SK-N-SH treated with all-trans-retinoic acid at 6 μM for 48 hours (cell line): ENCODE measurements around the gene NSL1.

Source experiments
- CSRNP3 ChIP-seq: fragments of 250-450 bp; sonication (Bioruptor Pico); IDR thresholded peaks from 2 replicates; pipeline ENCODE4 v1.5.1; 2021; ENCODE audit warnings: mild to moderate bottlenecking, moderate library complexity
- OSR1 ChIP-seq: fragments of 250-450 bp; sonication (Bioruptor Pico); IDR thresholded peaks from 2 replicates; pipeline ENCODE4 v1.8.0; 2022; ENCODE audit warnings: moderate library complexity, mild to moderate bottlenecking, inconsistent platforms
- PATZ1 ChIP-seq: fragments of 250-450 bp; sonication (Bioruptor Pico); IDR thresholded peaks from 2 replicates; pipeline ENCODE4 v1.8.0; 2020; ENCODE audit warnings: mild to moderate bottlenecking, moderate library complexity, borderline replicate concordance
- POU6F1 ChIP-seq: fragments of 250-450 bp; sonication (Bioruptor Pico); IDR thresholded peaks from 2 replicates; pipeline ENCODE4 v1.8.0; 2021; ENCODE audit warnings: low read depth, mild to moderate bottlenecking, moderate library complexity, borderline replicate concordance
- SNAI2 ChIP-seq: fragments of 250-450 bp; sonication (Bioruptor Pico); IDR thresholded peaks from 2 replicates; pipeline ENCODE4 v1.5.0; 2020; ENCODE audit warnings: mild to moderate bottlenecking, moderate library complexity
- TOX ChIP-seq: fragments of 250-450 bp; sonication (Bioruptor Pico); IDR thresholded peaks from 2 replicates; pipeline ENCODE4 v1.8.0; 2021; ENCODE audit warnings: mild to moderate bottlenecking, moderate library complexity, borderline replicate concordance
- ZFP30 ChIP-seq: fragments of 450-650 bp; formaldehyde crosslinking; IDR thresholded peaks from 2 replicates; pipeline ENCODE4 v1.5.0; 2022; ENCODE audit warnings: mild to moderate bottlenecking, moderate library complexity

GRCh38 chr1:212777151-212777550, 14.4 kb downstream of the NSL1 start:
- TF ChIP-seq POU6F1 (no peak), OSR1 (CRISPR knock-in tag) (no peak), SNAI2 (CRISPR knock-in tag) (no peak), PATZ1 (CRISPR knock-in tag) (no peak), CSRNP3 (no peak), ZFP30 (CRISPR knock-in tag) (no peak), TOX (CRISPR knock-in tag) (no peak)
